ENCODE data around the gene EPAS1. TPM values are rescaled to one million over a fixed set of nuclear protein-coding genes. Genes with fewer than 3 reads are reported as not detected.

The EPAS1 gene
- total and polyA plus RNA-seq, 2 of the 13 experiments (the other 11 are each of a cell fraction or from before 2014, with no cell fraction given) = 47.1 to 182 TPM

GRCh38 chr2:46327627-46328026 is 30.4 kb downstream of the EPAS1 start (continued):
- TF ChIP-seq, protein P1, sequence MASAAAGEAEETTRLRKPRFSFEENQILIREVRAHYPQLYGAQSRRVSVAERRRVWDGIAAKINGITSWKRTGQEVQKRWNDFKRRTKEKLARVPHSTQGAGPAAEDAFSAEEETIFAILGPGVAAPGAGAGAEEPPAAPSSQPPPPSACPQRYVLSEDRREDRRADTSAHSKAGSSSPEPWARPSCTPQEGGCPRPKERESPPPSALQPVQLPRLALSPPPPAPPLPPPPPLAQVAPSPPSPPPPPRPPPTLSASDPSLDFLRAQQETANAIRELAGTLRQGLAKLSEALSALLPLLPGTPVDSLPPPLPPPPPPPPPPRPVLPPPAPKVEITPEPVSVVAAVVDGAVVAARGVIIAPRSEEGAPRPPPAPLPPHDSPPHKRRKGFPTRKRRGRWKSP (CRISPR knock-in tag; IDR thresholded peaks at IDR 0.05) = no peak
- no peak for TF ChIP-seq CHD4 (IDR thresholded peaks at IDR 0.05; ENCODE audit: borderline replicate concordance, low read length)
- TF ChIP-seq, protein P2, sequence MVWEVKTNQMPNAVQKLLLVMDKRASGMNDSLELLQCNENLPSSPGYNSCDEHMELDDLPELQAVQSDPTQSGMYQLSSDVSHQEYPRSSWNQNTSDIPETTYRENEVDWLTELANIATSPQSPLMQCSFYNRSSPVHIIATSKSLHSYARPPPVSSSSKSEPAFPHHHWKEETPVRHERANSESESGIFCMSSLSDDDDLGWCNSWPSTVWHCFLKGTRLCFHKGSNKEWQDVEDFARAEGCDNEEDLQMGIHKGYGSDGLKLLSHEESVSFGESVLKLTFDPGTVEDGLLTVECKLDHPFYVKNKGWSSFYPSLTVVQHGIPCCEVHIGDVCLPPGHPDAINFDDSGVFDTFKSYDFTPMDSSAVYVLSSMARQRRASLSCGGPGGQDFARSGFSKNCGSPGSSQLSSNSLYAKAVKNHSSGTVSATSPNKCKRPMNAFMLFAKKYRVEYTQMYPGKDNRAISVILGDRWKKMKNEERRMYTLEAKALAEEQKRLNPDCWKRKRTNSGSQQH (CRISPR knock-in tag; IDR thresholded peaks at IDR 0.05; ENCODE audit: low read depth) = no peak

GRCh38 chr2:46328291-46328690 is 31.1 kb downstream of the EPAS1 start:
- peaks cover 0 to 2% of the 10 kb centered on the region in 2 experiments; a peak in 2 of 5 replicates for H3K36me3 ChIP-seq (replicated peaks in 1 of 2; ENCODE audit: control insufficient read depth in 1 of 2, insufficient read depth in 2 of 2, low read length in 2 of 2)
- CTCF ChIA-PET (ENCODE audit: low intra/inter-chr PET ratio, low total read pairs) = no interaction called here
- H4K20me1 ChIP-seq (ENCODE audit: insufficient read depth, low read length) = peaks cover 27% of the 10 kb centered on the region
- intact Hi-C loops (cut with micrococcal nuclease; ENCODE audit: unreplicated experiment) (no loop called here), in situ Hi-C loops (cut with HindIII; ENCODE audit: extremely low pct_ligation_motif_present, low pct_unique_long_range_greater_than_20kb) (no loop called here)
- no peak overlapping the region for H3K4me2 ChIP-seq (ENCODE audit: low read depth, low read length)
- 95% methylated on average over 1 of the region's 1 CpG for WGBS (ENCODE audit: low lambda C conversion rate)
- DNase-seq (ENCODE audit: low spot score) = no peak
- no peaks in the 10 kb centered on the region for H3K27me3 ChIP-seq (ENCODE audit: control insufficient read depth in 1 of 2, insufficient read depth in 2 of 2, low read length in 2 of 2)
- no peak for ATAC-seq
- TF ChIP-seq, protein P3, sequence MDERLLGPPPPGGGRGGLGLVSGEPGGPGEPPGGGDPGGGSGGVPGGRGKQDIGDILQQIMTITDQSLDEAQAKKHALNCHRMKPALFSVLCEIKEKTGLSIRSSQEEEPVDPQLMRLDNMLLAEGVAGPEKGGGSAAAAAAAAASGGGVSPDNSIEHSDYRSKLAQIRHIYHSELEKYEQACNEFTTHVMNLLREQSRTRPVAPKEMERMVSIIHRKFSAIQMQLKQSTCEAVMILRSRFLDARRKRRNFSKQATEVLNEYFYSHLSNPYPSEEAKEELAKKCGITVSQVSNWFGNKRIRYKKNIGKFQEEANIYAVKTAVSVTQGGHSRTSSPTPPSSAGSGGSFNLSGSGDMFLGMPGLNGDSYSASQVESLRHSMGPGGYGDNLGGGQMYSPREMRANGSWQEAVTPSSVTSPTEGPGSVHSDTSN (CRISPR knock-in tag; IDR thresholded peaks at IDR 0.05) = no peak
- no peak for TF ChIP-seq ZNF33A (CRISPR knock-in tag; IDR thresholded peaks at IDR 0.05; ENCODE audit: borderline replicate concordance)
- TF ChIP-seq MBD4 (IDR thresholded peaks at IDR 0.05; ENCODE audit: borderline replicate concordance, low read length) = no peak
- TF ChIP-seq SMAD9 (CRISPR knock-in tag; IDR thresholded peaks at IDR 0.05) = no peak
- no peak for TF ChIP-seq WIZ (CRISPR knock-in tag; IDR thresholded peaks at IDR 0.05)
- no peak for TF ChIP-seq ZNF747 (CRISPR knock-in tag; IDR thresholded peaks at IDR 0.05; ENCODE audit: borderline replicate concordance)
- TF ChIP-seq SRSF1 (optimal IDR thresholded peaks at IDR 0.05; ENCODE audit: low read depth, low read length) = no peak
- no peaks in the 10 kb centered on the region for H3K9me3 ChIP-seq (ENCODE audit: low read length)
- no peak overlapping the region for H3K4me3 ChIP-seq (replicated peaks in 1 of 3; ENCODE audit: insufficient read depth in 1 of 3, low read depth in 2 of 3, low read length in 3 of 3)
- H3K4me1 ChIP-seq (ENCODE audit: insufficient read depth, low read length) = peaks cover 100% of the 10 kb centered on the region
- no peak overlapping the region for H3K27ac ChIP-seq (ENCODE audit: extremely low read length, insufficient read depth, low read length)
- H3K9ac ChIP-seq (ENCODE audit: insufficient read depth, low read depth, low read length) = no peak overlapping the region
- no peak overlapping the region for H2AFZ ChIP-seq (ENCODE audit: low read length)
- no TSS peak for BruUV-seq (replicated peaks)
- no peak for FAIRE-seq
- peaks cover 95% of the 10 kb centered on the region for H3K79me2 ChIP-seq (ENCODE audit: insufficient read depth, low read length)
- POLR2A ChIA-PET = interaction anchor here (1.9 to 2.3 kb wide), 2 partner anchors 13 to 21 kb away, joined by 7 to 8 read pairs; no protein-coding TSS in a partner anchor
